Measurements from ENCODE around the gene CCDC12.

GRCh38 chr3:46982546-46982945 is 6.0 kb upstream of the CCDC12 start:
- TF ChIP-seq, protein P1, sequence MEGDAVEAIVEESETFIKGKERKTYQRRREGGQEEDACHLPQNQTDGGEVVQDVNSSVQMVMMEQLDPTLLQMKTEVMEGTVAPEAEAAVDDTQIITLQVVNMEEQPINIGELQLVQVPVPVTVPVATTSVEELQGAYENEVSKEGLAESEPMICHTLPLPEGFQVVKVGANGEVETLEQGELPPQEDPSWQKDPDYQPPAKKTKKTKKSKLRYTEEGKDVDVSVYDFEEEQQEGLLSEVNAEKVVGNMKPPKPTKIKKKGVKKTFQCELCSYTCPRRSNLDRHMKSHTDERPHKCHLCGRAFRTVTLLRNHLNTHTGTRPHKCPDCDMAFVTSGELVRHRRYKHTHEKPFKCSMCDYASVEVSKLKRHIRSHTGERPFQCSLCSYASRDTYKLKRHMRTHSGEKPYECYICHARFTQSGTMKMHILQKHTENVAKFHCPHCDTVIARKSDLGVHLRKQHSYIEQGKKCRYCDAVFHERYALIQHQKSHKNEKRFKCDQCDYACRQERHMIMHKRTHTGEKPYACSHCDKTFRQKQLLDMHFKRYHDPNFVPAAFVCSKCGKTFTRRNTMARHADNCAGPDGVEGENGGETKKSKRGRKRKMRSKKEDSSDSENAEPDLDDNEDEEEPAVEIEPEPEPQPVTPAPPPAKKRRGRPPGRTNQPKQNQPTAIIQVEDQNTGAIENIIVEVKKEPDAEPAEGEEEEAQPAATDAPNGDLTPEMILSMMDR (IDR thresholded peaks at IDR 0.05) = no peak
- TF ChIP-seq EZH2 (IDR thresholded peaks at IDR 0.05; ENCODE audit: borderline replicate concordance, insufficient read depth, low read depth, low read length, poor library complexity, severe bottlenecking) = no peak

Measured in B cell (primary cell).